ENCODE results near the gene GKN2. TPM values are rescaled to one million over a fixed set of nuclear protein-coding genes. Genes with fewer than 3 reads are reported as not detected.

Gene GKN2
- total RNA-seq, 1 experiment from 2014 or later = not detected

DNA sequence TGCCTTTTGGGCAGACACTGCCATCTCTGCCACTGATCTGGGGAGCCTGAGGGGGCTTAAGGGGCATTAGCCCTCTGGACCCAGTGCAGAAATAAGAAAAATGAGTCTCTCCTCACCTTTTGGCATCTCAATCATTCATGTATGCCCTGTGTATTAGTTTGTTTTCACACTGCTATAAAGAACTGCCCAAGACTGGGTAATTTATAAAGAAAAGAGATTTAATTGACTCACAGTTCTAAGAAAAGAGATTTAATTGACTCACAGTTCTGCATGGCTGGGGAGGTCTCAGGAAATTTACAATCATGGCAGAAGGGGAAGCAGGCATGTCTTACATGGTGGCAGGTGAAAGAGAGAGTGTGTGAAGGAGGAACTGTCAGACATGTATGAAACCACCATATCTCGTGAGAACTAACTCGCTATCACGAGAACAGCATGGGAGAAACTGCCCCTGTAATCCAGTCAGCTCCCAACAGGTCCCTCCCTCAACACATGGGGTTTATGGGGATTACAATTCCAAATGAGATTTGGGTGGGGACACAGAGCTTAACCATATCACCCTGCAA, 21.5 kb downstream of the GKN2 start:
- Mint-ChIP-seq H3K27ac (no peak overlapping the region), H3K27me3 (ENCODE audit: low read depth) (no peaks in the 10 kb centered on the region), H3K4me3 (no peak overlapping the region), H3K36me3 (no peaks in the 10 kb centered on the region), H3K9me3 (0 out of 2 replicates have a peak, but pooled peaks cover 5% of the 10 kb centered on the region), H3K4me1 (no peaks in the 10 kb centered on the region)
- POLR2A ChIA-PET = no interaction called here
- TF ChIP-seq CREM (CRISPR knock-in tag; IDR thresholded peaks at IDR 0.05) (no peak), USF1 (CRISPR knock-in tag; IDR thresholded peaks at IDR 0.05) (no peak), HMGA2 (CRISPR knock-in tag; IDR thresholded peaks at IDR 0.05) (no peak), SMAD4 (CRISPR knock-in tag; IDR thresholded peaks at IDR 0.05) (no peak), TP53 (CRISPR knock-in tag; IDR thresholded peaks at IDR 0.05) (no peak), SP1 (CRISPR knock-in tag; conservative IDR thresholded peaks at IDR 0.05) (no peak), PRRX2 (CRISPR knock-in tag; IDR thresholded peaks at IDR 0.05) (no peak), ZBTB43 (CRISPR knock-in tag; IDR thresholded peaks at IDR 0.05) (no peak), ZBTB21 (CRISPR knock-in tag; IDR thresholded peaks at IDR 0.05; ENCODE audit: borderline replicate concordance) (no peak), GRHL2 (CRISPR knock-in tag; IDR thresholded peaks at IDR 0.05; ENCODE audit: insufficient replicate concordance, severe bottlenecking) (no peak), ESRRA (CRISPR knock-in tag; IDR thresholded peaks at IDR 0.05; ENCODE audit: borderline replicate concordance) (no peak), JUN (CRISPR knock-in tag; IDR thresholded peaks at IDR 0.05) (no peak), GTF2I (CRISPR knock-in tag; conservative IDR thresholded peaks at IDR 0.05) (no peak)
- TF ChIP-seq, protein P1, sequence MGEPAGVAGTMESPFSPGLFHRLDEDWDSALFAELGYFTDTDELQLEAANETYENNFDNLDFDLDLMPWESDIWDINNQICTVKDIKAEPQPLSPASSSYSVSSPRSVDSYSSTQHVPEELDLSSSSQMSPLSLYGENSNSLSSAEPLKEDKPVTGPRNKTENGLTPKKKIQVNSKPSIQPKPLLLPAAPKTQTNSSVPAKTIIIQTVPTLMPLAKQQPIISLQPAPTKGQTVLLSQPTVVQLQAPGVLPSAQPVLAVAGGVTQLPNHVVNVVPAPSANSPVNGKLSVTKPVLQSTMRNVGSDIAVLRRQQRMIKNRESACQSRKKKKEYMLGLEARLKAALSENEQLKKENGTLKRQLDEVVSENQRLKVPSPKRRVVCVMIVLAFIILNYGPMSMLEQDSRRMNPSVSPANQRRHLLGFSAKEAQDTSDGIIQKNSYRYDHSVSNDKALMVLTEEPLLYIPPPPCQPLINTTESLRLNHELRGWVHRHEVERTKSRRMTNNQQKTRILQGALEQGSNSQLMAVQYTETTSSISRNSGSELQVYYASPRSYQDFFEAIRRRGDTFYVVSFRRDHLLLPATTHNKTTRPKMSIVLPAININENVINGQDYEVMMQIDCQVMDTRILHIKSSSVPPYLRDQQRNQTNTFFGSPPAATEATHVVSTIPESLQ (CRISPR knock-in tag; IDR thresholded peaks at IDR 0.05) = no peak
- ATAC-seq (no peak), DNase-seq (ENCODE audit: low spot score) (no peak)
- CTCF ChIA-PET = interaction anchor here (5.4 kb wide), 1 partner anchor 12 kb away, joined by 36 read pairs; no protein-coding TSS in a partner anchor

DNA sequence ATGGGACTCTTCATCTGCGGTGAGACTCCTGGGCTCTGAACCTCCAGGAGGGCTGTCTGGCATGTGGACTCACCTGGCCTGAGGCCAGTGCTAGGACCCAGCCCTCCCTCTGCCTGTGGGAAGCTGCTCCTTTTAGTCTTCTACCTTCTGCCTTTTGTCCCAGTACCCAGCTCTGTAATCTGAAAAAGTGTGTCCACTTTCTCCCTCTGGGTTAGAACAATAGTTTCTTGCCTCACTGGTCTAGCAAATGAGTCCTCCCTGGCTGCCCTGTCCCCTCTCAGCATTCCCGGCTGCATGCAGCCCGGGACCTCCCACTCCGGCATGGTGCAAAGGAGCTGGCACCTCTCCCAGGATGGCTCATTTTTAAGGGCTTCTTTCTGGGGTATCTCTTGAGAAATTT, 25.9 kb downstream of the GKN2 start:
- no peaks in the 10 kb centered on the region for H3K27me3 Mint-ChIP-seq (ENCODE audit: low read depth)
- peaks cover under 1% of the 10 kb centered on the region for H3K4me1 Mint-ChIP-seq
- ChIA-PET CTCF (interaction anchor here (1.1 to 4.9 kb wide), 6 partner anchors 17 to 217 kb away, joined by 3 to 45 read pairs (median 6); no protein-coding TSS in a partner anchor), POLR2A (no interaction called here)
- H3K4me3 Mint-ChIP-seq = no peak overlapping the region
- H3K9me3 Mint-ChIP-seq = 0 out of 2 replicates have a peak, but pooled peaks cover 5% of the 10 kb centered on the region
- ATAC-seq (no peak; the same call in 1 of the 2 replicates), DNase-seq (ENCODE audit: low spot score) (no peak)
- H3K36me3 Mint-ChIP-seq = no peaks in the 10 kb centered on the region
- no peak overlapping the region for H3K27ac Mint-ChIP-seq
- TF ChIP-seq ERG (CRISPR knock-in tag; IDR thresholded peaks at IDR 0.05) (no peak), FOXP4 (CRISPR knock-in tag; IDR thresholded peaks at IDR 0.05) (no peak), JAZF1 (CRISPR knock-in tag; IDR thresholded peaks at IDR 0.05) (no peak), IRF2 (CRISPR knock-in tag; IDR thresholded peaks at IDR 0.05; ENCODE audit: borderline replicate concordance, low read depth) (no peak), NR2C2 (CRISPR knock-in tag; IDR thresholded peaks at IDR 0.05) (no peak), MYBL2 (CRISPR knock-in tag; IDR thresholded peaks at IDR 0.05) (no peak), KAT7 (CRISPR knock-in tag; IDR thresholded peaks at IDR 0.05; ENCODE audit: borderline replicate concordance) (no peak), ATF2 (CRISPR knock-in tag; IDR thresholded peaks at IDR 0.05; ENCODE audit: borderline replicate concordance, low read depth) (no peak), NFYB (CRISPR knock-in tag; conservative IDR thresholded peaks at IDR 0.05; ENCODE audit: low read depth) (no peak)

Data from WTC11 (cell line).